Heart right ventricle (tissue), 16 donors: ENCODE results near the gene SYNE1. TPM values are rescaled to one million over a fixed set of nuclear protein-coding genes. Genes with fewer than 3 reads are reported as not detected.

Source experiments
- ATAC-seq, 8 donors: fragments of 200-7000 bp; cut with Tn5 transposase; one replicate each; pipeline ENCODE4 v1.9.1; 2020; ENCODE audit warnings: mild to moderate bottlenecking in 8 of 8, moderate library complexity in 8 of 8, moderate number of reproducible peaks in 1 of 8
- DNase-seq, 2 donors: peaks; one replicate each; pipeline ENCODE4 v3.0.0-alpha.2; 2020
- H3K27ac ChIP-seq, 10 donors: fragments of 200-600 bp; sonication (generic) in 2 of 10; one replicate each; pipeline versions ENCODE4 v1.5.0 to v1.8.0; 2020 to 2022; ENCODE audit warnings: mild to moderate bottlenecking in 3 of 10
- H3K27me3 ChIP-seq, 7 donors: fragments of 200-600 bp; one replicate each; pipeline ENCODE4 v1.8.0; 2021 to 2022; ENCODE audit warnings: mild to moderate bottlenecking in 2 of 7
- H3K36me3 ChIP-seq, 9 donors: fragments of 200-600 bp; sonication (generic) in 1 of 9; one replicate each; pipeline versions ENCODE4 v1.5.0 to v1.8.0; 2020 to 2022; ENCODE audit warnings: mild to moderate bottlenecking in 2 of 9
- H3K4me1 ChIP-seq, 9 donors: fragments of 200-600 bp; sonication (generic) in 1 of 9; one replicate each; pipeline versions ENCODE4 v1.5.0 to v1.8.0; 2020 to 2022; ENCODE audit warnings: mild to moderate bottlenecking in 4 of 9
- H3K4me3 ChIP-seq, 10 donors: fragments of 200-600 bp; sonication (generic) in 2 of 10; one replicate each; pipeline versions ENCODE4 v1.5.0 to v1.8.0; 2020 to 2022; ENCODE audit warnings: mild to moderate bottlenecking in 7 of 10, moderate library complexity in 2 of 10
- H3K9me3 ChIP-seq, 11 donors: fragments of 200-600 bp in 10 of 11; sonication (generic) in 2 of 11; one replicate each; pipeline versions ENCODE4 v1.5.0 to v1.8.0; 2013 to 2022; ENCODE audit warnings: mild to moderate bottlenecking in 2 of 11, control low read depth in 1 of 11, moderate library complexity in 1 of 11
- WGBS, 2 donors: extraction: QIAGEN DNeasy Blood & Tissue Kit; methylation state at CpG; one replicate each; pipeline ENCODE4 v1.1.7; 2013; ENCODE audit warnings: inconsistent platforms in 1 of 2; 5-methylcytosine and 5-hydroxymethylcytosine counted together
- intact Hi-C, 10 donors: fragments of 100-400 bp; cut with DNase I; formaldehyde crosslinking; loops; one replicate each; pipeline versions ENCODE4 v1.11.1 to v1.14.2; 2022
- polyA plus RNA-seq, 2 donors: library from polyadenylated mRNA; stranded (reverse); fragments of 200-250 nt; gene quantifications; one replicate each; pipeline ENCODE4 v1.2.3, GENCODE V29; 2013
- total RNA-seq, 10 donors: library from RNA; stranded (reverse); fragmentation: NEBNext Ultra II Directional in 3 of 10; extraction: Animal tissue kit (Norgen Biotek cat#: 25700) in 3 of 10; gene quantifications; one replicate each; pipeline versions ENCODE4 v1.2.1 to v1.2.4, GENCODE V29; 2021 to 2023
- TF ChIP-seq, protein P1 (sequence below), 9 donors: fragments of 200-600 bp; sonication (generic) in 2 of 9; IDR thresholded peaks; one replicate each; pipeline versions ENCODE4 v1.5.0 to v1.8.0; 2021 to 2022; ENCODE audit warnings: antibody characterized with exemption in 9 of 9, mild to moderate bottlenecking in 5 of 9, moderate library complexity in 1 of 9
- donor health status: Arrhythmogenic right ventricular cardiomyopathy.
- donor health status: ischemic (EF 13 %, LVEDD 7.1; RV severe dilation, severe dysfunction).
- donor health status: healthy with polysubstance abuse.
- donor health status: DM: no; HTN: yes; CAD: no.
- donor health status: DM: no; HTN: no; CAD: no.
- donor health status: ischemic (EF 25% LVEDD 6.9; RV normal size, moderate dysfunction).
- donor health status: ischemic (EF 25% LVEDD 5.7; RV mildly dilated, moderate dysfunction).
- donor health status: healthy.
- donor health status: DM: yes; HTN: yes; CAD: no.
- donor health status: Ischemic cardiomyopathy.
- donor health status: ischemic (EF 35%, LVEDD 5.7; RV mildly dilated, moderate dysfunction).
- donor health status: nonischemic (EF 11% LVEDD 7.7; RV severe dilation, severe dysfunction).
- donor health status: DM: yes; HTN: yes; CAD: no.
- donor health status: PGD.
- donor health status: ischemic (EF 29% LVEDD 5.4; RV normal size, mild dysfunction).
- donor health status: nonischemic (EF 23%, LVEDD 6.1; RV moderate dilation, normal function).

The SYNE1 gene
- total and polyA plus RNA-seq, 12 donors: 18.9 to 176 (median 126) TPM

DNA sequence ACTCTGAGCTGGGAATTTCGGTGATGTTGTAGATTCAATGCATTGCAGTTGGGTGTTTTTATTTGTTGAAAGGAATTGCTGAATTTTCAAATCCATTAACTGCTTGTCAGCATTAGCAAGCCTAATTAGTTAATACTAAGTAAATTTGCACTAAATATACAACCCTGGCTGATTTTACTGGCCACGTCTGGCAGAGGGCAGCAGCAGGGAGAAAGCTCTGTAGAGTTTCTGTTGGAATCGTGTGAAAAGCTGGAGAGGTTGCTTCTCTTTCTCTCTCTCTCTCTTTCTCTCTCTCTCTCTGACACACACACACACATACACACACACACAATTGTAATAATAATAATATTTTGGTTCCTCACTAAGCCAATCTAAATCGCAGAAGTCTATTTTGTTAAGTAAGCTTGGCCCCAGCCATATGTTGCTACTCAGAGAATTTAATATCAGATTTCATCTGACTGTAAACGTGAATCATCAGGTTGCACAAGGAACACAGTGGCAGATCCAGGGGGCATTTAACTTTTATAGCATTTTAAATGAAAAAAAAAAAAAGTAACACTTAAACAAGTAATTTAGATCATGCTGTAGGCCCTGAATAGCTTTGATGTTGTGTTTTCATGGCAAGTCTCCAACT lies 540.2 kb downstream of the SYNE1 start:
- ATAC-seq (no peak), DNase-seq (no peak)
- WGBS, 2 donors: 66 to 74% methylated on average over 5 of the region's 5 CpGs
- Histone ChIP-seq H3K4me3 (no peak overlapping the region), H3K9me3 (no peaks in the 10 kb centered on the region), H3K27ac (peak overlapping the region in 1 of 10 donors; percentile 50), H3K27me3 (no peaks in the 10 kb centered on the region), H3K36me3 (no peaks in the 10 kb centered on the region), H3K4me1 (peaks cover 0 to 50% (median 18%) of the 10 kb centered on the region in 9 donors)
- TF ChIP-seq, protein P1, sequence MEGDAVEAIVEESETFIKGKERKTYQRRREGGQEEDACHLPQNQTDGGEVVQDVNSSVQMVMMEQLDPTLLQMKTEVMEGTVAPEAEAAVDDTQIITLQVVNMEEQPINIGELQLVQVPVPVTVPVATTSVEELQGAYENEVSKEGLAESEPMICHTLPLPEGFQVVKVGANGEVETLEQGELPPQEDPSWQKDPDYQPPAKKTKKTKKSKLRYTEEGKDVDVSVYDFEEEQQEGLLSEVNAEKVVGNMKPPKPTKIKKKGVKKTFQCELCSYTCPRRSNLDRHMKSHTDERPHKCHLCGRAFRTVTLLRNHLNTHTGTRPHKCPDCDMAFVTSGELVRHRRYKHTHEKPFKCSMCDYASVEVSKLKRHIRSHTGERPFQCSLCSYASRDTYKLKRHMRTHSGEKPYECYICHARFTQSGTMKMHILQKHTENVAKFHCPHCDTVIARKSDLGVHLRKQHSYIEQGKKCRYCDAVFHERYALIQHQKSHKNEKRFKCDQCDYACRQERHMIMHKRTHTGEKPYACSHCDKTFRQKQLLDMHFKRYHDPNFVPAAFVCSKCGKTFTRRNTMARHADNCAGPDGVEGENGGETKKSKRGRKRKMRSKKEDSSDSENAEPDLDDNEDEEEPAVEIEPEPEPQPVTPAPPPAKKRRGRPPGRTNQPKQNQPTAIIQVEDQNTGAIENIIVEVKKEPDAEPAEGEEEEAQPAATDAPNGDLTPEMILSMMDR (IDR thresholded peaks at IDR 0.05): peak in 1 of 9 donors; percentile 6
- intact Hi-C loops: no loop called here

DNA sequence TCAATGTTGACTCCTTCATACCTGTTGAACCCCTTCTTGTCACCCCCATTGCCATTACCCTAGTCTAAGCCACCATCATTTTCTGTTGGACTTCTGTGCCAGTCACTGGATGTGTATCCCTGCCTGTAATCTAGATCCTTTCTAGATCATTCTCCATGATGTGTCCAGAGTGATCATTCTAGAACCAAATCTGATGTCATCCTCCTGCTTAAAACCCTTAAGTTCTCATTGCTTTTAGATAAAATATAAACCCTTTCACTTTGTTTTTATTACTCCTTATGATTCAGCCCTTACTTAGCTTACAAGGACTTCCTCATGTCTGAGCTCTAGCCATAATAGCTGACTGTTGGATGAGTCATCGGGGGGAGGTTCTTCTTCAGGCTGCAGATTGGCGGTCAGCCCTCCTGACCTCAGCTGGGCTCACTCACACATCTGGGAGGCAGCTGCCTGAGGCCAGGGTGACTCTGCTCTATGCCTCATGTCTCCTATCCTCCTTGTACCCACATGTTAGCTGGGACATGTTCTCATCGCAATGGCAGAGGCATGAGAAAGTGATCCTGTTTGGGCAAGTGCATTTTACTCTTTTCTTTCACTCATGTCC lies 542.1 kb downstream of the SYNE1 start:
- Histone ChIP-seq H3K9me3 (no peaks in the 10 kb centered on the region), H3K4me1 (peaks cover 0 to 47% (median 25%) of the 10 kb centered on the region in 9 donors), H3K27me3 (no peaks in the 10 kb centered on the region), H3K36me3 (no peaks in the 10 kb centered on the region), H3K4me3 (no peak overlapping the region), H3K27ac (peak overlapping the region in 5 of 10 donors; percentile 25 to 73 (median 37))
- TF ChIP-seq, protein P1 (IDR thresholded peaks at IDR 0.05): no peak
- DNase-seq: peak; percentile 61 to 64
- intact Hi-C loops: no loop called here
- 69 to 70% methylated on average over 3 of the region's 3 CpGs for WGBS, 2 donors
- ATAC-seq: peak; percentile 70 to 93 (median 82)

DNA sequence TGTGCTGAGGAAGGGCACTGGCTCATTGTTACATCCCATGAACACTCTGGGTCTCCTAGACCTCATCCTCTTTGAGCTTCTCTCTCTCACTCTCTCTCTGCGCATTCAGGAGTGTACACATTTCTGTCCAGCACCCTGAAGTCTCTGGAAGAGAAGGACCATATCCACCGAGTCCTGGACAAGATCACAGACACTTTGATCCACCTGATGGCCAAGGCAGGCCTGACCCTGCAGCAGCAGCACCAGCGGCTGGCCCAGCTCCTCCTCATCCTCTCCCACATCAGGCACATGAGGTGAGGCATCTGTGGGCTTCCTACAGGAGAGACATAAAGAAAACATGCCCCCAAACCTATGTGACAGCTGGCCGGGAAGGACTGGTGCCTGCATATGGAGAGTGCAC lies 542.9 kb downstream of the SYNE1 start:
- WGBS, 2 donors: 92 to 96% methylated on average over 4 of the region's 4 CpGs
- peaks cover 0 to 39% (median 18%) of the 10 kb centered on the region in 9 donors for H3K4me1 ChIP-seq
- ATAC-seq (no peak), DNase-seq (no peak)
- H3K27me3 ChIP-seq: no peaks in the 10 kb centered on the region
- TF ChIP-seq, protein P1 (IDR thresholded peaks at IDR 0.05): no peak
- peak overlapping the region in 1 of 10 donors; percentile 37 for H3K27ac ChIP-seq
- no peaks in the 10 kb centered on the region for H3K9me3 ChIP-seq
- intact Hi-C loops: no loop called here
- H3K36me3 ChIP-seq: no peaks in the 10 kb centered on the region
- no peak overlapping the region for H3K4me3 ChIP-seq

DNA sequence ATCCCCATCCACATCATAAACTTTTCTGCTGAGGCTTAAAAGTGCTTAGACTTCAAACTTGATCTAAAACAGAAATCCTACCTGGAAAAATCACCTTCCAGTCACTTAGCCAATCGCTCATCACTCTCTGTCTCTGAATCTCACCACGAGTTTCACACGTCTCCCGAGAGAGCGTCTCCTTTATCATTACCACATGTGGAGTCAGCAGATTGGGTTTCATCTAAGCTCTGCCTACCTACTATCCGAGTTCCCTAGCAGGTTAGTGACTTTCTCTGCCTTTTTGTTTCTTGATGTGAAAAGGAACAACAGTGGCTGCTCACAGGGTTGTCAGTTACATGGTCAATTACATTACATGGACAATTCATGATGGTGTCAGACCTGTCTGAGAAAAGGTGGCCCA lies 543.5 kb downstream of the SYNE1 start:
- WGBS, 2 donors: 83 to 87% methylated on average over 6 of the region's 6 CpGs
- no peak for DNase-seq
- TF ChIP-seq, protein P1 (IDR thresholded peaks at IDR 0.05): no peak
- Histone ChIP-seq H3K4me3 (no peak overlapping the region), H3K27me3 (no peaks in the 10 kb centered on the region), H3K27ac (no peak overlapping the region), H3K4me1 (peaks cover 0 to 38% (median 18%) of the 10 kb centered on the region in 9 donors), H3K9me3 (no peaks in the 10 kb centered on the region), H3K36me3 (no peaks in the 10 kb centered on the region)
- no peak for ATAC-seq
- intact Hi-C loops: no loop called here
